HG03135 (cell line): ENCODE measurements around the gene FNIP1.
A peak's percentile ranks its signal among the peaks of the same experiment; 100 is the strongest.
"Not testable (repeated sequence)": the region's sequence is repeated elsewhere in the genome, so short reads cannot be mapped to it uniquely, and the experiment has no call there.

Experiments
- ATAC-seq: cut with Tn5 transposase; IDR thresholded peaks from one replicate; pipeline ENCODE4 v1.9.1; 2021; ENCODE audit warnings: mild to moderate bottlenecking, moderate library complexity; ENCODE audit not compliant: unreplicated experiment

The FNIP1 gene

GRCh38 chr5:131754363-131754762, 42.5 kb downstream of the FNIP1 start:
- ATAC-seq = no peak

- ATAC-seq = no peak
Observed at GRCh38 chr5:131751506-131751905, 45.3 kb downstream of the FNIP1 start.

GRCh38 chr5:131749723-131750470, 46.9 kb downstream of the FNIP1 start:
- ATAC-seq = no peak

GRCh38 chr5:131749138-131749537, 47.7 kb downstream of the FNIP1 start:
- no peak for ATAC-seq

GRCh38 chr5:131747180-131748105, 49.4 kb downstream of the FNIP1 start:
- peak; percentile 83 for ATAC-seq

GRCh38 chr5:131746423-131746822, 50.4 kb downstream of the FNIP1 start:
- no peak for ATAC-seq

- ATAC-seq = no peak
Observed at GRCh38 chr5:131745703-131746102, 51.1 kb downstream of the FNIP1 start.

GRCh38 chr5:131745155-131745554, 51.7 kb downstream of the FNIP1 start:
- no peak for ATAC-seq

GRCh38 chr5:131740477-131740876, 56.3 kb downstream of the FNIP1 start:
- no peak for ATAC-seq

GRCh38 chr5:131735393-131735792, 61.4 kb downstream of the FNIP1 start:
- no peak for ATAC-seq

GRCh38 chr5:131734939-131735338, 61.9 kb downstream of the FNIP1 start:
- ATAC-seq = not testable (repeated sequence)

GRCh38 chr5:131729292-131729691, 67.5 kb downstream of the FNIP1 start:
- ATAC-seq = not testable (repeated sequence)

- not testable (repeated sequence) for ATAC-seq
Observed at GRCh38 chr5:131724089-131724488, 72.7 kb downstream of the FNIP1 start.

GRCh38 chr5:131720714-131721113, 76.1 kb downstream of the FNIP1 start:
- no peak for ATAC-seq

- ATAC-seq = no peak
Observed at GRCh38 chr5:131719564-131719963, 77.3 kb downstream of the FNIP1 start.

- no peak for ATAC-seq
Observed at GRCh38 chr5:131718487-131719014, 78.3 kb downstream of the FNIP1 start.

GRCh38 chr5:131717164-131717563, 79.7 kb downstream of the FNIP1 start:
- not testable (repeated sequence) for ATAC-seq

GRCh38 chr5:131716650-131717049, 80.2 kb downstream of the FNIP1 start:
- no peak for ATAC-seq

- ATAC-seq = no peak
Observed at GRCh38 chr5:131710391-131710790, 86.4 kb downstream of the FNIP1 start.

GRCh38 chr5:131709043-131709442, 87.8 kb downstream of the FNIP1 start:
- ATAC-seq = no peak

GRCh38 chr5:131706281-131706680, 90.5 kb downstream of the FNIP1 start:
- no peak for ATAC-seq

- ATAC-seq = no peak
Observed at GRCh38 chr5:131694926-131695325, 101.9 kb downstream of the FNIP1 start.
